Activated T-cell treated with anti-CD3 and anti-CD28 coated beads for 48 hours (primary cell): ENCODE measurements around the gene OVOL3.
"Not testable (repeated sequence)": the region's sequence is repeated elsewhere in the genome, so short reads cannot be mapped to it uniquely, and the experiment has no call there.

Source experiments
- DNase-seq: peaks from one replicate; pipeline ENCODE4 v3.0.0-alpha.2; 2020; ENCODE audit warnings: low read depth

Gene OVOL3

DNA sequence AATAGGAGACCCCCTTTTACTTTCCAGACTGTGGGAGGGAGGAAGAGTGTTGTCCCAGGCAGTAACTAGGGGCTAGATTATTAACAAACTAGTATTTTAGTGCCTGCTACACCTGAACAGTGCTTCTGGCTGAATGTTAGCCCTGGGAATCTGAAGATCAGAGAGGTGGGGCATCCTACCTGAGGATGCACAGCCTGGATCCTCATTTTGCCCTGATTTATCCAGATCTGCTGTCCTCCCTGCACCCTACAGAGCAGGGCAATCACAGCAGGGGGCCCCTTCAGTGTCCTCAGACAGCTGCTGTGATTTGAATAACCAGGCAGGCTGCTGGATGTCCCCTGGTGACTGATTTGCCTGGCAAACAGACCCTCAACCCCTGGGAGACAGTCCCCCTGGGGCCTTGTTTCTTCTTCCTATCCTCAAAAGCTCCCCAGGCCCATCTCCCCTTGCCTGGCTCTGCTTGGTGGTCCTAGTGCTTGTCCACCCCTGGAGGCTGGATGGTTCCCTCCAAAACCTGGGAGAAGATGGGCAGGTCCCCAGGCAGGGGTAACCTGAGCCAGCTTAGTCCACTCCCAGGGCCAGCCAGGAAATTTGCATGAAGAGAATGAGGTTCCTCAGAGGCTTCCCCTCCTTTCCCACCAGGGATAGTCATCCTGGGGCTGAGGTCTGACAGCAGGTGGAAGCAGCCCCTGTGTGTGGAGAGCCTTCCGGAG is at the start of gene OVOL3:
OVOL3 (plus strand) TSS at position 657 of the 713 bp plus-strand sequence. CDS start 60 bp downstream, outside the sequence.
- no peak for DNase-seq

DNA sequence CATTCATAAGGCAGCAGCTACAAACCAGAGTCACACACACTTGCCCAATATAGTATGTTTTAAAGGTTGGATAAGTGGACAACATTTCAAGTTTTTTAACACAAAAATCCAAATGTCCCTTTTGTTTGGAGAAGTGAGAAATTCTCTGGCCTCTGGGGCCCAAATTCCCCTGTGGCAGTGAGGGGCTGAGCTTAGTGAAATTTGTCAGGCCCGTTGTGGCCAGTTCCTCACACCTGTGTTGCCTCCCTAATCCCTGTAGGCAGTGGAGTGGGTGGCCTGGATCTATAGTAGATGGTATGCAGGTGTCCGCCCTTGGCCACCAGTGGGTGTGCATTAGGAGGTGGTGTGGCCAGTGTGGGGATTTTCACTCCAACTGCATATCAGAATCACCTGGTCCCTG is 49.6 kb upstream of the OVOL3 start:
- no peak for DNase-seq

DNA sequence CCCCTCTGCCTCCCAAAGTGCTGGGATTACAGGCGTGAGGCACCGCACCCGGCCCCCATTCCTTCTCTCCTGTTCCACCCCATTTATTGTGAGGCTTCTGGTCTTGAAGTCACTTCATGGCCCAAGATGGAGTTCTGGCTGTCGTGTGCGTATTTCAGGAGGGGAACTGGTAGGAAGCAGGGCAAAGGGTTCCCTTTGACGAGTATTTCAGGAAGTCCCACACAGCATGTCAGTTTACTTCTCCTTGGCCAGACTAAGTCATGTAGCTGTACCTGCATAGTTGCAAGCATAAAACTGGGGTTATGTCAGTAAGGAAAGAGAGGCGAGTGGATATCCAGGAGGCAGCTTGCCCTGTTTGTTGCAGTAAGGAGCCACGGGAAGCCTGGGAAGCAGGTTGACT is 46.1 kb upstream of the OVOL3 start:
- DNase-seq, result no peak

DNA sequence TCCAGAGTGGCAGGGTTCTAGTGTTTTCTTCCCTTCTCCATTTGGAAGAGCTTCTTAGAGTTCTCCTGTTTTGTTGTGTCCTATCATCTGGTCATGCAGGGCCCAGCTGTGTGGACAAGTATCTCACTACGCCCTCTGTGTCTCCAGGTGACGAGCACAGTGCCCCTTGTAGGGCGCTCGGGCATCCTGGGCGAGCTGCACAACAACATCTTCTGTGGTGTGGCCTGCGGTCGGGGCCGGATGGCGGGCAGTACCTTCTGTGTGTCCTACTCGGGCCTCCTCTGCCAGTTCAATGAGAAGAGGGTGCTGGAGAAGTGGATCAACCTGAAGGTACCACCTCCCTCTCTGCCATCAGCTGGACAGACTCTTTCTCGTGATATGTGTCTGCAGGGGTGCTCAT is 43.3 kb upstream of the OVOL3 start:
- DNase-seq, result no peak

DNA sequence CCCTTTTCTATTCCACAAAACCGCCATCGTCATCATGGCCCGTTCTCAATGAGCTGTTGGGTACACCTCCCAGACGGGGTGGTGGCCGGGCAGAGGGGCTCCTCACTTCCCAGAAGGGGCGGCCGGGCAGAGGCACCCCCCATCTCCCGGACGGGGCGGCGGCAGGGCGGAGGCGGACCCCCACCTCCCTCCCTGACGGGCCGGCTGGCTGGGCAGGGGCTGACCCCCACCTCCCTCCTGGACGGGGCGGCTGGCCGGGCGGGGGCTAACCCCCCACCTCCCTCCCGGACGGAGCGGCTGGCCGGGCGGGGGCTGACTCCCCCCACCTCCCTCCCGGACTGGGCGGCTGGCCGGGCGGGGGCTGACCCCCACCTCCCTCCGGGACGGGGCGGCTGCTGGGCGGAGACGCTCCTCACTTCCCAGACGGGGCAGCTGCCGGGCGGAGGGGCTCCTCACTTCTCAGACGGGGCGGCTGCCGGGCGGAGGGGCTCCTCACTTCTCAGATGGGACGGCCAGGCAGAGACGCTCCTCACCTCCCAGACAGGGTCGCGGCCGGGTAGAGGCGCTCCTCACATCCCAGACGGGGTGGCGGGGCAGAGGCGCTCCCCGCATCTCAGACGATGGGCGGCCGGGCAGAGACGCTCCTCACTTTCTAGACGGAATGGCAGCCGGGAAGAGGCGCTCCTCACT is 42.0 kb upstream of the OVOL3 start:
- not testable (repeated sequence) for DNase-seq

DNA sequence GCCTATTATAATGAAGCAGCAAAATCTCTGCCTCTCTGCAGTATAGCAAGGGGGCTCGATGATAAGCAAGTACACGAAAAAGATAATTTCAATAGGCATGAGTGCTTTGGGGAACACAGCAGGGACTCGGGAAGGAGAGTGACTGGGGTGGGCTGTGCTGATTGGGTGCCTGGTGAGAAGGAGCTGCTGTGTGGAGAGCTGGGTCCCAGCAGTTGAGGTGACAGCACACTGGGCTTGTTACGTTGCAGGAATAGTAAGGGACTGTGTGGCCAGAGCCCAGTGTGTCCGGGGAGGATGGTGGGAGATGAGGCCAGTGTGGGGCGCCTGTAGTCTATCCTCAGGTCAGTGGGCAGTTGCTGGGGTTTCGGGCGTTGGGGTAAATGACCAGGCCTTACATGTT is 38.9 kb upstream of the OVOL3 start:
- DNase-seq, result no peak

DNA sequence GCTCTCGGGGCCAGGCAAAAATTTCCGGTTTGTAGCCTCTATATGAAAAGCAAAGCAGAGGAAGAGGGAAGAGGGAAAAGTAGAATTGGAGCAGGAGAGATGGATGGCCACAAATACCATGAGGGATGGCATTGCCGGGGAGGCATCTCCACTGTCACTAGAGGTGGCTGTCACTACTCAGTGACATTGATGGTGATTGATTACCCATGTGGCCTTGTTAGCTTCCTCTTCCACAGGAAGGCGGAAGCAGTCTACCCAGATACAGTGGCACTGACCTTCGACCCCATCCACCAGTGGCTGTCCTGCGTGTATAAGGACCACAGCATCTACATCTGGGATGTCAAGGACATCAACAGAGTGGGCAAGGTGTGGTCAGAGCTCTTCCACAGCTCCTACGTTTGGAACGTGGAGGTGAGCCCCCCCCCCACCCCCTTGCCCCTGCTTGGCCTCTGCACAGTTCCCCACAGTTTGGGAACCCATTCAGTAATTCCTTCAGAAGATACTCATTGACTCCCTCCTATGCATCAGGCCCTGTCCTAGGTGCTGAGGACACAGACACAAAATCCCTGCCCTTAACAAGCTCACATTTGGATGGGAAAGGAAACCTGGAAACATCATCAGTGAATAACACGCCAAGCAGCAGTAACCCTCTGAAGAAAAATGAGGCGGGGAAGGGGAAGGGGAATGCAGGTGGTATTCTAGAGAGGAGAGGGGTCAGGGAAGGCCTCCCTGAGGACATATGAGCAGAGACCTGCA is 37.6 kb upstream of the OVOL3 start:
- no peak for DNase-seq

DNA sequence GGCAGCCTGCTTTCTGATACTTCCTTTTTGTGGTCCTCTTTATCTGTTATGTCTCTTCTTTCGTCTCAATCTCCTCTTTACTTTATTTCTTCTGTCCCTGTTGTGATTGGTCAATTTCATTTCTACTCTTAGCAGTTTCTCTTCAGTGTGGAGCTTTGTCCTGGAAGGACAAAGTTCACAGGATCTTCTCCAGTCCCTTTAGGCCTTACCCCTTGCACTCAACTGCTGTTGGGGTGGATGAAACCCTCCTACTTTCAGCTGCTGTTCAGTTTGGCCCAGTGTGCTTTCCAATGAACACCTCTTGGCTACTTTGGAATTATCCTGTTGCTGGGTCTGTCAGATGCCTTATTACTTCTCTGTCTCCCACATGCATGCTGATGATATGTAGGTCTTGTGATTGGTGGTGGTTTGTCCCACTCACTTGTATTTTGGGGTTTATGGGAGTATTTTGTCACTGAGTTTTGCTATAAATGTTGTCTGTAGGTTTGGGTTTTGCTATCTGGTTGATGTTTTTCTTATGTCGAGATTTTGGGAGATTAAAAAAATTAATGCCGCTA is 31.5 kb upstream of the OVOL3 start:
- DNase-seq, result no peak

DNA sequence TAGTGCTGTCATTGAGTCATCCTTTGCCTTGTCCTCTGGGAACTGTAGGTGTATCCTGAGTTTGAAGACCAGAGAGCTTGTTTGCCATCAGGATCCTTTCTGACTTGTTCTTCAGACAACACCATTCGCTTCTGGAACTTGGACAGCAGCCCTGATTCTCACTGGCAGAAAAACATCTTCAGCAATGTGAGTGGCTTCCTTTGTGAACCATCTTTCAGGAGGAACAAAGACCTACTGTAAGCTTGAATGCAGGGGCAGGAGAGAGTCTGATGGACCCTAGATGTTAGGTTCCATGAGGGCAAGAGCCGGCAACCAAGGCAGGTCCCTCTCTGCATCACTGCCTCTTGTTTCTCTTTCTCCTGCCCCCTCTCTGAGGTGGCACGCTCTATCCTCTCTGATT is 29.6 kb upstream of the OVOL3 start:
- no peak for DNase-seq

DNA sequence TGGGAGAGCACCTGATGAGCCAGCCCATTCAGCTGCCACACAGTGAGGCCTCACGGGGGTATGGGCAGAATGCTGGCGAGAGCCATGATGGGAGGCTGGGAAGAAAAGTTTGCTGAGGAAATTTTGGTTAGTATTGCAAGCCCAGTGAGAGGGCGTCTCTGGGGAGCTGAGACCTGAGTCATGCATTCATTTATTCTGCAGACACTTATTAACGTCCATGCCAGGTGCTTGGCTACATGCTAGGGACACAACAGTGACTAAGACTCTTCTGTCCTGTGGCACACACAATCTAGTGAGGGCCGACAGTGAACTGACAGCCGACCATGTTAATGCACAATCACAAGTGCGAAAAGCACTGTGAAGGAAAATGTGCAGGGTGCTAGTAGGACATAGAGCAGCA is 29.0 kb upstream of the OVOL3 start:
- DNase-seq, result no peak

DNA sequence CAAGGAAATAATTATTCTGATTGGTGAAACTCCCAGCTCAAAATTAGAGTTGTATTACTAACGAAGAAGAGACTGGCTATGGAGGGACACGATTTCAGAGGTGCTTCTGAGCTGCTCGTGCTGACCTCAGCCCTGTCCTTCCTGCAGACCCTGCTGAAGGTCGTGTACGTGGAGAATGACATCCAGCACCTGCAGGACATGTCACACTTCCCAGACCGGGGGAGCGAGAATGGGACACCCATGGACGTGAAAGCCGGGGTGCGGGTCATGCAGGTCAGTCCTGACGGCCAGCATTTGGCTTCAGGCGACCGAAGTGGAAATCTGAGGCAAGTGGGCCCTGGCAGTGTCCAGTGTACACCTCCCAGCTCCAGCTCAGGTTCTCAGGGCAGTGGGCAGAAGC is 28.0 kb upstream of the OVOL3 start:
- DNase-seq, result no peak

DNA sequence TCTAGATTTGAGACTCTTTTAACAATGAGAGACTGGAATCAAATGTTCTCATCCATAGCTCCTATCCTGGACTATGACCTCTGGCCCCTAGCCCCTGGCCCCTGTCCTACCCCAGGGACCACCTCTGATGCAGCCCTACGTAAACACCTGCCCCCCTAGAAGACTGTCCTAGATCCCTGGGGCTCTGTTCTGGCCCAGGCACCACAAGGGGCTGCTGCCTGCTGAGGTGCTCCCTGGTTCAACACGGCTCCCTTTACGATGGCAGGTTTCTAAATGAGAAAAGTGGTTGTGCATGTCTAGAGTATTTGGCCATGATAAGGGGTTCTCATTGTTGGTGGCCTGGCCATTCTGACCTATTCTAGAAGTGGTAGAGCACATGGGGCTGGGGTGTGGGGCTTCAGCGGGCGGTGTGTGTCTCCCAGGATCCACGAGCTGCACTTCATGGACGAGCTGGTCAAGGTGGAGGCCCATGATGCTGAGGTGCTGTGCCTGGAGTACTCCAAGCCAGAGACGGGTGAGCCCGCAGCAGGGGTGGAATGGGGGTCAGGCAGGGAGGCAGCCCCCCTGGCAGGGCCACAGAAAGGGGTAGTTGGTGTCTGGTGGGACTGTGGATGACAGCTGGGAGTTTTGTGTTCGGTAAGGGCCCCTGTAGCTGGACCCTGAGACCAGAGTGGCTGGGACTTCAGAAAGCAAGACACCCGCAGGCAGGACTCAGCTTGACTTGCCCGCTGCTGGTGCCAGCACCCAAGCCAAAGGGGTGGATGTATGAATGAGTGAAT is 26.5 kb upstream of the OVOL3 start:
- no peak for DNase-seq

DNA sequence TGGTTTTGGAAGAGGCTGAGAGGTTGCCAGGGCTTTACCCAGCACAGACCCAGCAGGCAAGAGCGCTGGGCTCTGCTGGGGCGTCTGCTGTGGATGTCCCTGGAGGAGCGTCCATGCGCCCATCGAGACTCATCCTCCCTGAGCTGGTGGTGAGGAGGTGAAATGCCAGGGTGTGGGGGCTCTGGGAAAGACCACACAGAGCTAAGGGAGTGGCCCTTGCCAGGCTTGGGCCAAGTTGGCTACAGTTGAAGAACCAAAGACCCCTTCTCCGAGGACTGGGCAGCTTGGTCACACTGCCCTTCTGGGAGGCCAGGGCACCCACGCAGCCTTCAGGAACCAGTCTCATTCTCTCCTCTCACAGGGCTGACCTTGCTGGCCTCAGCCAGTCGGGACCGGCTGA is 24.6 kb upstream of the OVOL3 start:
- DNase-seq, result no peak

DNA sequence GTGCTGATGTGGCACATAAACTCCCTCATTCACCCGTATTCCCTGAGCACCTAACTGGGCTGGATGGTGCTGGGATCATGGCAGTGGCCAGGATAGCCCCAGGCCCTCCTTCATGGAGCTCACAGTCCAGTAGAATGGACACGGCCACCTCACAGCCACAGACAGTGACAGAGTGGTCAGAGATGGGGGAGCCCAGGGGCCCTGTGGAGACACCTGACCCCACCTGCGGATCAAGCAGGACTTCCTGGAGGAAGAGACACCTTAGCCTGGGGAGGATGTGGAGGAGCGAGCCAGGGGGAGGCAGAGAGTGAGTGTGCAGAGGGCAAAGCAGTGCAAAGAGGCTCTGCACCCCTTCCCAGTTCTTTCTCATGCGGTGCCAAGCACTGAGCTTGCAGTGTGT is 21.1 kb upstream of the OVOL3 start:
- DNase-seq, result no peak

DNA sequence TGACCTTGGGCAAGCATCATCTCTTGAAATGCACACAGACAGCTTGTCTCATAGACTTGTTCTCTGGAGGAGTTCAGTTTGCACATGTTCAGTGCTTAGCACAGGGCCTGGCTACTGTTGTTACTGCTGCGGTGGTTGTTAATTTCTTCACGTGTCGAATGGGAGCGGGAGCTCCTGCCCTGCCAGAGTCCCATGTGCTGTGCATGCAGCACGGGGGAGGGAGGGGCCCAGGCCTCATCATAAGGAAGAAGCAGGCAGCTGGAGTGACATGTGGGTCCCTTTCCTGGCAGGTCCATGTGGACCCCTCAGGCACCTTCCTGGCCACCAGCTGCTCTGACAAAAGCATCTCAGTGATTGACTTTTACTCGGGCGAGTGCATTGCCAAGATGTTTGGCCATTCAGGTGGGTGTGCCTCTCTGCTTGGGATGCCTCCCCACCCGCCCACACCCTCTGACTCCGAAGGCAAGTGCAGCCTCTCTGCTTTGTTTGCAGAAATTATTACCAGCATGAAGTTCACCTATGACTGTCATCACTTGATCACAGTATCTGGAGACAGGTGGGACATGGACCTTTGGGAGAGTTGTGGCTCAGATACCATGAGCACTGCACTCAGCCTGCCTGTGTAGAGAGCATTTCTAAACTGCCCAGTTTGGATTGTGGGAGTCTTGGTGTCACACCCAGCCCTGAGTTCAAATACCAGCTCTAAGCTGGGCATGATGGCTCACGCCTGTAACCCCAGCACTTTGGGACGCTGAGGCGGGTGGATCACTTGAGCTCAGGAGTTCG is 19.8 kb upstream of the OVOL3 start:
- DNase-seq, result no peak

DNA sequence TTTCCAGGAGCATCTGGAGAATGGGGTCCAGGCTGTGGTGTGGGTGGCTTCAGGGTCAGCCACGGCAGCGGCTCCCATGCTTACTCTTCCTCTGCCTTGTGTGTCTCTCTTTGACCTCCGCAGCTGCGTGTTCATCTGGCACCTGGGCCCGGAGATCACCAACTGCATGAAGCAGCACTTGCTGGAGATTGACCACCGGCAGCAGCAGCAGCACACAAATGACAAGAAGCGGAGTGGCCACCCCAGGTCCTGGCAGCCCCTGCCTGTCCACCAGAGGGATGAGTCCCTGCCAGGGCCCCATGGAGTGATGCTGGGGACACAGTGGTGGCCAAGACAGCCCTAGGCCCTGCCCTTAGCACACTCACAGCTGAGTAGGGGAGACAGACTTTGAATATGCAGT is 18.4 kb upstream of the OVOL3 start:
- DNase-seq, result no peak

DNA sequence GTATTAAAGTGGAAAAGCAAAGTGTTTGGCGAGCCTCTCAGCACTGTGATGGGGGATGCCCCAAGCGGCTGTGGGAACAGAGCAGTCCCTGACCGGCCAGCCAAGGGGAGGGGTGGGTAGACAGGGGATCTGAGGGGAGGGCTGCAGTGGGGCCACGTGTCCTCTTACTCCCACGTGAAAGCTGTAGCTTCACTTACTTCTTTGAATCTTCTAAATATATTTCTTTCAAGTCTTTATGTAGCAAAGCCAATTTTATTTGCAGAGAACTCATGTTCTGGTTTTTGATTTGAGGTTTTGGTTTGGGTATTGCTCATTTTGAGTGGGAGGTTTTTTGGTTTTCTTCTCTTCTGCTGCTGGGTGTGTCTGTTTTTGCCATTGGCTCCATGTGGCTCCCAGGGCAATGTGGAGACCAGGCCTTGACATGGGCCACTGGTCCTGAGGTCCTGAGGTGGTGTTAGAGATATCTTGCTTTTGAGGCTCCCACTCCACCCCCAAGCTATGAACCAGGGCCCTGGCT is 17.7 kb upstream of the OVOL3 start:
- peak; percentile 10 for DNase-seq

DNA sequence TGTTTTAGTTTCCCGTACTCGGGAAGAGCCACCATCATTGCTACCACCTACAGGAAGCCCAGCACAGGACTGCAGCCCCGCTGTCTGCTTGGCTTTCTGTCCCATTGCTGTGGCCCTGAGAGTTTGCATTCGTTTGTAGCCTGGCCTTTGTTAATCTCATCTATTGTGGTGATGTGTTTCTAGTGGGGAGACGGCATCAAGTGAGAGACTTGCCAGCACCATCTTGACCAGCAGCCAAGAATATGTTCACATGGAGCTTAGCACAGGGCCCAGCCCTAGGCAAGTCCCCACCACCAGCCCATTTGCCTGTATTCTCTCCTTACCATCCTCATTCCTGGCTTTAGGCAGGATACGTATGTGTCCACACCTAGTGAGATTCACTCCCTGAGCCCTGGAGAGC is 17.3 kb upstream of the OVOL3 start:
- no peak for DNase-seq

DNA sequence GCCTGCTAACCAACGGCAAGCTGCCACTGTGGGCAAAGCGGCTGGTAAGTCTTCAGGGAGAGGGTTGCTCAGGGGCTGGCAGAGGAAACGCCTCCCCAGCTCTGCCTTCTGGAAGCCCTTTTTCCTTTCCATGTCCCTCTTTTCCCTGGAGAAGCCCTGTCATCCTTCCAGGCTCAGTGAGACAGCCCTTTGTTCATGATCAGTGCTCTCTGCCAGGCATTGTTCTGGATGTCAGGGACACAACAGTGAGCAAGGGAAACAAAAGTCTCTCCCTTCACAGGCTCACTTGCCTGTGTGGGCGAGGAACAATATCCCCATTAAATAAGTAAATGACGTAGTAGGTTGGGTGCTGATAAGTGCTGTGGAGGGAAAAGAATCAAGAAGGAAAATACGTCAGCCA is 13.9 kb upstream of the OVOL3 start:
- no peak for DNase-seq

DNA sequence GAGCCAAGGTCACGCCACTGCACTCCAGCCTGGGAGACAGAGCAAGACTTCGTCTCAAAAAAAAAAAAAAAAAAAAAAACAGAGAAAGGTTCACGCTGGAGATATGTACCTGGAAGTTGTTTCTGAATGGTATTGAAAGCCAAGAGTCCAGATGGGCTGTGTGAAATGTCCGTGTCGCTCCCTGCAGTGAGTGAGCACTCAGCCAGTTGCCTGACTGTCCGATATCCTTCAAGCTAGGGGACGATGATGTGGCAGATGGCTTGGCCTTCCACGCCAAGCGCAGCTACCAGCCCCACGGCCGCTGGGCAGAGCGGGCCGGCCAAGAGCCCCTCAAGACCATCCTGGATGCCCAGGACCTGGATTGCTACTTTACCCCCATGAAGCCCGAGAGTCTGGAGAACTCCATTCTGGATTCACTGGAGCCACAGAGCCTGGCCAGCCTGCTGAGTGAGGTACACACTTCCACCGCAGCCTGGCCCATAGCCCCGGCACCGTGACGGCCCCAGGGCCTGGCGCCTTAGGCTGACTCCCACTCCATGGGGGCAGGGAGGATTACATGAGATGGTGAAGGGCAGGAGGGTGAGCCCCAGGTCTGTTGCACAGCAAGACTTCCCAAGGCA is 11.7 kb upstream of the OVOL3 start:
- no peak for DNase-seq

DNA sequence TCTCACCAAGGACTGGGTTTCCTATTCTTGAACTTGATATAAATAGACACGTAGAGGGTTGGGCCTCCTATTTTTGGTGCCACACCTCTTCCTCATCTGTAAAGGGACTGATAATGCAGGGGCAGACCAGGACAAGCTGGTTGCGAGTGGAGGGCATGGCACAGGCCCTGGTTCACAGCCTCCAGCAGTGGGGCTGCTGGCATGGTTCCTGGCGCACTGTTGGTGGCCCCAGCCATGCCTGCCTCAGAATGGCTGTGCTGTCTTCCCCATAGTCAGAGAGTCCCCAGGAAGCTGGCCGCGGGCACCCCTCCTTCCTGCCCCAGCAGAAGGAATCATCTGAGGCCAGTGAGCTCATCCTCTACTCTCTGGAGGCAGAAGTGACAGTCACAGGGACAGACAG is 10.5 kb upstream of the OVOL3 start:
- DNase-seq, result no peak
